Neural progenitor cell (in vitro differentiated cells): ENCODE measurements around the gene PNPLA5. TPM values are rescaled to one million over a fixed set of nuclear protein-coding genes. Genes with fewer than 3 reads are reported as not detected.

Experiments used
- DNase-seq: peaks from one replicate; pipeline ENCODE4 v3.0.0-alpha.2; 2016; ENCODE audit warnings: low spot score
- H2AFZ ChIP-seq: fragments of 200-600 bp; sonication (generic); replicated peaks from 2 replicates; pipeline ENCODE4 v1.6.1; 2016; ENCODE audit warnings: antibody characterized with exemption
- H3F3A ChIP-seq: fragments of 200-600 bp; sonication (generic); 2 replicates; pipeline ENCODE4 v1.6.1; 2016; ENCODE audit warnings: antibody characterized with exemption, low read depth
- H3K27ac ChIP-seq: fragments of 200-600 bp; sonication (generic); 2 replicates; pipeline ENCODE4 v1.5.1; 2016; ENCODE audit warnings: mild to moderate bottlenecking
- H3K27me3 ChIP-seq: fragments of 200-600 bp; sonication (generic); 2 replicates; pipeline ENCODE4 v1.6.1; 2016; ENCODE audit warnings: mild to moderate bottlenecking, moderate library complexity
- H3K36me3 ChIP-seq: fragments of 200-600 bp; sonication (generic); 2 replicates; pipeline ENCODE4 v1.5.1; 2016
- H3K4me1 ChIP-seq: fragments of 200-600 bp; sonication (generic); 2 replicates; pipeline ENCODE4 v1.6.1; 2016; ENCODE audit warnings: mixed run types
- H3K4me2 ChIP-seq: fragments of 200-600 bp; sonication (generic); 2 replicates; pipeline ENCODE4 v1.6.1; 2016
- H3K4me3 ChIP-seq: fragments of 200-600 bp; sonication (generic); 2 replicates; pipeline ENCODE4 v1.5.1; 2016
- H3K79me2 ChIP-seq: fragments of 200-600 bp; sonication (generic); 2 replicates; pipeline ENCODE4 v1.6.1; 2016; ENCODE audit warnings: low read depth
- H3K9ac ChIP-seq: fragments of 200-600 bp; sonication (generic); 2 replicates; pipeline ENCODE4 v1.6.1; 2016
- H3K9me3 ChIP-seq: fragments of 200-600 bp; sonication (generic); 2 replicates; pipeline ENCODE4 v1.5.1; 2016; ENCODE audit warnings: low read depth
- H4K20me1 ChIP-seq: fragments of 200-600 bp; sonication (generic); 2 replicates; pipeline ENCODE4 v1.6.1; 2016; ENCODE audit warnings: low read depth
- H3K27ac Mint-ChIP-seq: 3 replicates; pipeline ENCODE4 v1.8.0; 2021; ENCODE audit warnings: mixed read lengths
- H3K27me3 Mint-ChIP-seq: 2 replicates; pipeline ENCODE4 v1.8.0; 2022; ENCODE audit warnings: low read depth, mild to moderate bottlenecking, inconsistent platforms, moderate library complexity, mixed read lengths; ENCODE audit not compliant: insufficient read depth
- H3K36me3 Mint-ChIP-seq: 3 replicates; pipeline ENCODE4 v1.8.0; 2021; ENCODE audit warnings: mixed read lengths
- H3K4me1 Mint-ChIP-seq: 3 replicates; pipeline ENCODE4 v1.8.0; 2021; ENCODE audit warnings: mixed read lengths
- H3K4me3 Mint-ChIP-seq: 3 replicates; pipeline ENCODE4 v1.8.0; 2021; ENCODE audit warnings: mild to moderate bottlenecking, moderate library complexity, mixed read lengths
- H3K9me3 Mint-ChIP-seq: 3 replicates; pipeline ENCODE4 v1.8.0; 2020; ENCODE audit warnings: mixed read lengths
- EZH2 ChIP-seq: fragments of 200-600 bp; sonication (generic); IDR thresholded peaks from 2 replicates; pipeline ENCODE4 v1.6.1; 2017; ENCODE audit warnings: antibody characterized with exemption, mild to moderate bottlenecking, moderate library complexity
- EZH2phosphoT487 ChIP-seq: fragments of 200-600 bp; sonication (generic); IDR thresholded peaks from 2 replicates; pipeline ENCODE4 v1.6.1; 2017; ENCODE audit warnings: antibody characterized with exemption
- total RNA-seq: library from RNA; depleted of rRNA; stranded (reverse); fragments of >200 nt; gene quantifications from 2 replicates; pipeline ENCODE4 v1.2.3, GENCODE V29; 2015; ENCODE audit warnings: low replicate concordance
- TF ChIP-seq, protein P1 (sequence below): fragments of 200-600 bp; sonication (generic); IDR thresholded peaks from 2 replicates; pipeline ENCODE4 v1.5.1; 2017; ENCODE audit warnings: antibody characterized with exemption, mild to moderate bottlenecking

The PNPLA5 gene
- total RNA-seq, 1 donor from 2014 or later, result 0.11 TPM

DNA sequence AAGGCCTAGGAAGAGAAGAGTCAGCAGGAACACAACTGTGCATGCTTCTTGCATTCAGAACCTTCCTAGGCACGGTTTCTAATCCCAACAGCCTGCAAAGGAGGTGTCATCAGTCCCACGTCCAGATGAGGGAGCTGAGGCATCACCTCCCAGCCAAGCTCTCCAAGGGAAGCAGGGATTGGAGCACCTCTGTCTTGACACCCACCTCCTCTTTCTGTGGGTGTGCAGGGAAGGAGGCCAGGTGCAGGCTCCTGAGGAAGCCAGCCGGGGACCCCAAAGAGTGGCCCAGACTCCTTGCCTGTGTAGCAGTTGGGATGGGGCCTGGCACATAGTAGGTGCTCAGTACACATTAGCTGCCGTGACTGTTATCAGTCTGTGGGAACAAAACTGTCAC lies 2.0 kb downstream of the PNPLA5 start:
- Histone ChIP-seq H3K9ac (no peak overlapping the region), H2AFZ (no peak overlapping the region), H3K27ac (no peak overlapping the region), H3F3A (no peaks in the 10 kb centered on the region), H3K4me1 (peaks cover 5% of the 10 kb centered on the region), H3K36me3 (no peaks in the 10 kb centered on the region), H3K79me2 (no peaks in the 10 kb centered on the region), H3K4me2 (no peak overlapping the region), H3K4me3 (no peak overlapping the region), H3K9me3 (no peaks in the 10 kb centered on the region), H4K20me1 (no peaks in the 10 kb centered on the region), H3K27me3 (peaks cover 55% of the 10 kb centered on the region)
- Mint-ChIP-seq H3K4me3 (no peak overlapping the region), H3K27me3 (peaks cover 49% of the 10 kb centered on the region), H3K27ac (no peak overlapping the region), H3K4me1 (no peaks in the 10 kb centered on the region), H3K9me3 (peaks cover 2% of the 10 kb centered on the region), H3K36me3 (no peaks in the 10 kb centered on the region)
- TF ChIP-seq EZH2phosphoT487, result no peak
- TF ChIP-seq, protein P1, sequence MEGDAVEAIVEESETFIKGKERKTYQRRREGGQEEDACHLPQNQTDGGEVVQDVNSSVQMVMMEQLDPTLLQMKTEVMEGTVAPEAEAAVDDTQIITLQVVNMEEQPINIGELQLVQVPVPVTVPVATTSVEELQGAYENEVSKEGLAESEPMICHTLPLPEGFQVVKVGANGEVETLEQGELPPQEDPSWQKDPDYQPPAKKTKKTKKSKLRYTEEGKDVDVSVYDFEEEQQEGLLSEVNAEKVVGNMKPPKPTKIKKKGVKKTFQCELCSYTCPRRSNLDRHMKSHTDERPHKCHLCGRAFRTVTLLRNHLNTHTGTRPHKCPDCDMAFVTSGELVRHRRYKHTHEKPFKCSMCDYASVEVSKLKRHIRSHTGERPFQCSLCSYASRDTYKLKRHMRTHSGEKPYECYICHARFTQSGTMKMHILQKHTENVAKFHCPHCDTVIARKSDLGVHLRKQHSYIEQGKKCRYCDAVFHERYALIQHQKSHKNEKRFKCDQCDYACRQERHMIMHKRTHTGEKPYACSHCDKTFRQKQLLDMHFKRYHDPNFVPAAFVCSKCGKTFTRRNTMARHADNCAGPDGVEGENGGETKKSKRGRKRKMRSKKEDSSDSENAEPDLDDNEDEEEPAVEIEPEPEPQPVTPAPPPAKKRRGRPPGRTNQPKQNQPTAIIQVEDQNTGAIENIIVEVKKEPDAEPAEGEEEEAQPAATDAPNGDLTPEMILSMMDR, result peak; percentile 29
- peak; percentile 40 for DNase-seq

DNA sequence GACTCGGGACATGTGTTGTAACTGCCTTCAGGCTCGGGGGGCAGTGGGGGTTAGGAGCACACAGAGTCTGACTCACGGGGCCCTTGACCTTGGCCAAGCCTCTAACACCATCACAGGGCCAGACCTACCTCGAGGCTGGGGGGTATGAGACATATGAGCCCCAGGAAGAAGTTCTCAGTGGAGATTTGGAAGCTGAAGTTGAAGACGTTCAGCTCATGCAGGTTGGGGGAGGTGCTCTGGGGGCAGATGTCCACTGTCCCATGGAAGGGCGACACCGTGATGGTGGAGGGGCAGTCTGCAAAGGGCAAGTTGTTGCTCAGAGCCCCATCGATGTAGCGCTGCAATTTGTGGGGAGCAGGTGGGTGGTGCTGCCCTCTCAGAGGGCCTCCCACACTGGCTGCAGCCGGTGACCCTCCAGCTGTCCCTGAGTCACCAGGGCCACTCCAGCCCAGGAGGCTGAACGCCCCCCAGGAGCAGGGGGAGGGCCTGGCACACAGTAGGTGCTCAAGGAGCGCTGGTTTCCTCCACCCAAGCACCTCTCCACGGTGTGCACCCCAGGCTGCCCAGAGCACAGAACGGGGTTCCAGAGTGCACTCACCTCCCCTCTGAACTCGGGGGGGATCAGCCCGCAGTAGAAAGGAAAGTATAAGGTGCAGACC lies 2.5 kb downstream of the PNPLA5 start:
- no peak overlapping the region for H2AFZ ChIP-seq

DNA sequence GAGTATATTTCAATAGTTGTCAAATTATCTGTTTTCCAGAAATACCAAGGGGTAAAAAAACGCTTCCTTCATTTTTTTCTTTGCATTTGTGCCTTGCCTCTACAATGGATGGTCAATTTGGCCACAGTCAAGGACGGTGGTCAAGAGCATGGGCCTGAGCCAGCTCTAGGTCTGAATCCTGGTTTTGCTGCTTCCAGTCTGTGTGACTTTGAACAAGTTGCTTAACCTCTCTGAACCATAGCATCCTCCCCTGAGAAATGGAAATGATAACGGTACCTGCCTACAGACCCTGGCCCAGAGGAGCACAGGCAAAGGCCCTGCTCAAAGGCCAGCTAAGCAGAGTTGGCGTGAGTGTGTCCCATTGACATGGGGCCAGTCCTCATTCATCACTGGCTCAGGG lies 3.1 kb downstream of the PNPLA5 start:
- DNase-seq, result no peak
- H3K27me3 ChIP-seq, result peaks cover 45% of the 10 kb centered on the region
- H3F3A ChIP-seq, result no peaks in the 10 kb centered on the region
- H3K27ac Mint-ChIP-seq, result no peak overlapping the region
- H2AFZ ChIP-seq, result no peak overlapping the region
- H3K4me1 Mint-ChIP-seq, result no peaks in the 10 kb centered on the region
- H4K20me1 ChIP-seq, result no peaks in the 10 kb centered on the region
- peaks cover 48% of the 10 kb centered on the region for H3K27me3 Mint-ChIP-seq
- no peak overlapping the region for H3K9ac ChIP-seq
- H3K4me1 ChIP-seq, result peaks cover 5% of the 10 kb centered on the region
- H3K36me3 ChIP-seq, result no peaks in the 10 kb centered on the region
- TF ChIP-seq EZH2phosphoT487 (no peak), EZH2 (no peak)
- TF ChIP-seq, protein P1, result no peak
- peak overlapping the region; percentile 49 for H3K4me3 Mint-ChIP-seq
- H3K9me3 Mint-ChIP-seq, result peaks cover 2% of the 10 kb centered on the region
- no peak overlapping the region for H3K4me2 ChIP-seq
- no peak overlapping the region for H3K4me3 ChIP-seq
- H3K27ac ChIP-seq, result no peak overlapping the region
- no peaks in the 10 kb centered on the region for H3K9me3 ChIP-seq
- H3K36me3 Mint-ChIP-seq, result no peaks in the 10 kb centered on the region
- H3K79me2 ChIP-seq, result no peaks in the 10 kb centered on the region

More for the DNA sequence above, 2.5 kb downstream of the PNPLA5 start:
- no peaks in the 10 kb centered on the region for H3F3A ChIP-seq
- Mint-ChIP-seq H3K4me1 (no peaks in the 10 kb centered on the region), H3K27ac (no peak overlapping the region), H3K36me3 (no peaks in the 10 kb centered on the region), H3K4me3 (peak overlapping the region; percentile 49), H3K27me3 (peaks cover 50% of the 10 kb centered on the region), H3K9me3 (peaks cover 2% of the 10 kb centered on the region)
- no peaks in the 10 kb centered on the region for H3K79me2 ChIP-seq
- H3K9me3 ChIP-seq, result no peaks in the 10 kb centered on the region
- no peak for TF ChIP-seq EZH2phosphoT487
- TF ChIP-seq, protein P1, result no peak
- no peak for TF ChIP-seq EZH2
- no peak for DNase-seq
- H3K4me2 ChIP-seq, result no peak overlapping the region
- H4K20me1 ChIP-seq, result no peaks in the 10 kb centered on the region
- H3K27me3 ChIP-seq, result peaks cover 51% of the 10 kb centered on the region
- no peaks in the 10 kb centered on the region for H3K36me3 ChIP-seq
- H3K4me3 ChIP-seq, result no peak overlapping the region
- peaks cover 5% of the 10 kb centered on the region for H3K4me1 ChIP-seq
- H3K9ac ChIP-seq, result no peak overlapping the region
- no peak overlapping the region for H3K27ac ChIP-seq
